Mesenchymal stem cell (in vitro differentiated cells and primary cell): ENCODE measurements around the gene RBM5.

Experiments used
- DNase-seq: peaks from one replicate; pipeline ENCODE4 v3.0.0-alpha.2; 2013
- H2AFZ ChIP-seq: one replicate; pipeline ENCODE4 v1.6.1; 2013; ENCODE audit warnings: low read depth, mild to moderate bottlenecking, control low read depth, inconsistent platforms, low read length, moderate library complexity
- H2AK5ac ChIP-seq: 2 replicates; pipeline ENCODE4 v1.6.1; 2013; ENCODE audit warnings: low read length, moderate library complexity, mild to moderate bottlenecking, inconsistent platforms; ENCODE audit not compliant: severe bottlenecking
- H2BK120ac ChIP-seq: one replicate; pipeline ENCODE4 v1.6.1; 2013; ENCODE audit warnings: low read depth, mild to moderate bottlenecking, inconsistent platforms, low read length, moderate library complexity
- H2BK12ac ChIP-seq, 2 experiments: one replicate each; pipeline ENCODE4 v1.6.1; 2013; ENCODE audit warnings: inconsistent platforms in 2 of 2, low read length in 2 of 2, mild to moderate bottlenecking in 2 of 2, moderate library complexity in 2 of 2, control low read depth in 1 of 2
- H2BK15ac ChIP-seq: one replicate; pipeline ENCODE4 v1.6.1; 2013; ENCODE audit warnings: mild to moderate bottlenecking, low read depth, inconsistent platforms; ENCODE audit not compliant: poor library complexity, severe bottlenecking
- H2BK5ac ChIP-seq: 2 replicates; pipeline ENCODE4 v1.6.1; 2013; ENCODE audit warnings: low read depth, mild to moderate bottlenecking, low read length, control low read depth, inconsistent platforms; ENCODE audit not compliant: poor library complexity, severe bottlenecking
- H3K14ac ChIP-seq, 2 experiments: one replicate each; pipeline ENCODE4 v1.6.1; 2013; ENCODE audit warnings: inconsistent platforms in 2 of 2, low read length in 2 of 2, control low read depth in 1 of 2, mild to moderate bottlenecking in 1 of 2, moderate library complexity in 1 of 2
- H3K18ac ChIP-seq, 2 experiments: one replicate each; pipeline ENCODE4 v1.6.1; 2013; ENCODE audit warnings: inconsistent platforms in 2 of 2, low read length in 2 of 2, control low read depth in 1 of 2, low read depth in 1 of 2, mild to moderate bottlenecking in 1 of 2
- H3K23ac ChIP-seq, 2 experiments: one replicate each; pipeline ENCODE4 v1.6.1; 2013; ENCODE audit warnings: inconsistent platforms in 2 of 2, low read length in 2 of 2, mild to moderate bottlenecking in 2 of 2, moderate library complexity in 2 of 2, control low read depth in 1 of 2
- H3K27ac ChIP-seq: 2 replicates; pipeline ENCODE4 v1.5.1; 2013; ENCODE audit warnings: mild to moderate bottlenecking, moderate library complexity, low read length, control low read depth, inconsistent platforms; ENCODE audit not compliant: poor library complexity, severe bottlenecking
- H3K27me3 ChIP-seq, 2 experiments: 2 replicates each; pipeline versions ENCODE4 v1.6.1 to v1.7.0; 2013; ENCODE audit warnings: low read length in 2 of 2, mild to moderate bottlenecking in 2 of 2, moderate library complexity in 2 of 2, control low read depth in 1 of 2, inconsistent platforms in 1 of 2; ENCODE audit not compliant: control insufficient read depth in 1 of 2, insufficient read depth in 1 of 2
- H3K36me3 ChIP-seq, 2 experiments: 2 replicates each; pipeline versions ENCODE4 v1.6.1 to v1.7.0; 2013; ENCODE audit warnings: low read length in 2 of 2, control low read depth in 1 of 2, inconsistent platforms in 1 of 2, low read depth in 1 of 2, mild to moderate bottlenecking in 1 of 2; ENCODE audit not compliant: insufficient read depth in 2 of 2, control insufficient read depth in 1 of 2
- H3K4ac ChIP-seq, 2 experiments: one replicate each; pipeline ENCODE4 v1.6.1; 2013; ENCODE audit warnings: inconsistent platforms in 2 of 2, low read length in 2 of 2, mild to moderate bottlenecking in 2 of 2, moderate library complexity in 2 of 2, control low read depth in 1 of 2, low read depth in 1 of 2
- H3K4me1 ChIP-seq: 2 replicates; pipeline ENCODE4 v1.6.1; 2013; ENCODE audit warnings: low read depth, low read length, control low read depth; ENCODE audit not compliant: control insufficient read depth, insufficient read depth
- H3K4me2 ChIP-seq: 2 replicates; pipeline ENCODE4 v1.6.1; 2013; ENCODE audit warnings: low read length, mild to moderate bottlenecking, inconsistent platforms; ENCODE audit not compliant: poor library complexity, severe bottlenecking
- H3K4me3 ChIP-seq, 2 experiments: 2 replicates each; pipeline versions ENCODE4 v1.5.1 to v1.7.0; 2013; ENCODE audit warnings: low read length in 2 of 2, mild to moderate bottlenecking in 2 of 2, control low read depth in 1 of 2, low read depth in 1 of 2; ENCODE audit not compliant: insufficient read depth in 1 of 2
- H3K79me1 ChIP-seq: replicated peaks from 2 replicates; pipeline ENCODE4 v1.6.1; 2013; ENCODE audit warnings: mild to moderate bottlenecking, control low read depth, low read length, inconsistent platforms; ENCODE audit not compliant: poor library complexity, severe bottlenecking
- H3K9ac ChIP-seq: 2 replicates; pipeline ENCODE4 v1.7.0; 2013; ENCODE audit warnings: mild to moderate bottlenecking, low read length, moderate library complexity
- H3K9me3 ChIP-seq: 2 replicates; pipeline ENCODE4 v1.7.0; 2013; ENCODE audit warnings: mild to moderate bottlenecking, low read length; ENCODE audit not compliant: control insufficient read depth
- H4K8ac ChIP-seq: one replicate; pipeline ENCODE4 v1.6.1; 2013; ENCODE audit warnings: inconsistent platforms, mild to moderate bottlenecking, low read length, moderate library complexity
- H4K91ac ChIP-seq: one replicate; pipeline ENCODE4 v1.6.1; 2013; ENCODE audit warnings: mild to moderate bottlenecking, low read length, inconsistent platforms
- WGBS: methylation state at CpG from one replicate; pipeline ENCODE4 v1.1.7; 2013; ENCODE audit warnings: mixed read lengths; 5-methylcytosine and 5-hydroxymethylcytosine counted together

Gene RBM5

GRCh38 chr3:50150404-50150750 is 61.7 kb downstream of the RBM5 start:
- 76% methylated on average over 1 of the region's 1 CpG for WGBS

GRCh38 chr3:50150863-50151686 is 62.4 kb downstream of the RBM5 start:
- peak overlapping the region; percentile 23 to 32 for H2BK12ac ChIP-seq
- H3K27ac ChIP-seq: no peak overlapping the region
- peak overlapping the region; percentile 7 for H2BK15ac ChIP-seq
- H2AFZ ChIP-seq: no peak overlapping the region
- H3K4me1 ChIP-seq: peaks cover 16% of the 10 kb centered on the region
- H3K79me1 ChIP-seq: peaks cover under 1% of the 10 kb centered on the region
- H3K14ac ChIP-seq: peak overlapping the region in 1 of 2 experiments; percentile 23
- peak overlapping the region; percentile 16 to 29 for H3K18ac ChIP-seq
- DNase-seq: no peak
- peaks cover 20 to 60% of the 10 kb centered on the region in 2 experiments for H3K27me3 ChIP-seq
- no peaks in the 10 kb centered on the region for H3K36me3 ChIP-seq
- H3K4me3 ChIP-seq: no peak overlapping the region
- H3K4me2 ChIP-seq: no peak overlapping the region
- H2BK120ac ChIP-seq: peak overlapping the region; percentile 0
- no peak overlapping the region for H3K23ac ChIP-seq
- no peak overlapping the region for H3K9ac ChIP-seq
- H2BK5ac ChIP-seq: no peak overlapping the region
- peak overlapping the region; percentile 12 to 85 for H3K4ac ChIP-seq
- WGBS: 67% methylated on average over 8 of the region's 18 CpGs
- no peaks in the 10 kb centered on the region for H3K9me3 ChIP-seq
- H2AK5ac ChIP-seq: no peak overlapping the region
- peak overlapping the region; percentile 83 for H4K91ac ChIP-seq
- H4K8ac ChIP-seq: no peak overlapping the region

More at GRCh38 chr3:50150404-50150750, 61.7 kb downstream of the RBM5 start:
- Histone ChIP-seq H3K18ac (peak overlapping the region; percentile 4 to 9), H3K9me3 (no peaks in the 10 kb centered on the region), H2AK5ac (no peak overlapping the region), H3K27ac (no peak overlapping the region), H2BK5ac (no peak overlapping the region), H3K27me3 (peaks cover 14 to 53% of the 10 kb centered on the region in 2 experiments), H3K4me2 (no peak overlapping the region), H2BK120ac (peak overlapping the region; percentile 0), H4K8ac (peak overlapping the region; percentile 83), H2BK15ac (no peak overlapping the region), H3K4me1 (peaks cover 9% of the 10 kb centered on the region), H3K4ac (peak overlapping the region in 1 of 2 experiments; percentile 12), H3K23ac (no peak overlapping the region), H3K79me1 (no peaks in the 10 kb centered on the region), H2AFZ (no peak overlapping the region), H4K91ac (peak overlapping the region; percentile 78), H3K14ac (peak overlapping the region in 1 of 2 experiments; percentile 35), H3K4me3 (no peak overlapping the region), H2BK12ac (peak overlapping the region; percentile 32 to 81), H3K36me3 (no peaks in the 10 kb centered on the region), H3K9ac (no peak overlapping the region)
- no peak for DNase-seq

- Histone ChIP-seq H3K4me1 (peaks cover 21% of the 10 kb centered on the region), H3K9me3 (no peaks in the 10 kb centered on the region), H3K79me1 (peaks cover 3% of the 10 kb centered on the region), H3K27ac (no peak overlapping the region), H3K27me3 (peaks cover 27 to 60% of the 10 kb centered on the region in 2 experiments), H3K18ac (peak overlapping the region; percentile 29 to 30), H4K8ac (peak overlapping the region; percentile 31), H3K23ac (no peak overlapping the region), H3K9ac (no peak overlapping the region), H4K91ac (peak overlapping the region; percentile 83), H3K4me3 (no peak overlapping the region), H2BK5ac (no peak overlapping the region), H2AFZ (no peak overlapping the region), H3K14ac (no peak overlapping the region), H2BK12ac (peak overlapping the region; percentile 32 to 49), H3K36me3 (no peaks in the 10 kb centered on the region), H2AK5ac (no peak overlapping the region), H2BK120ac (peak overlapping the region; percentile 24), H3K4me2 (no peak overlapping the region), H2BK15ac (no peak overlapping the region), H3K4ac (peak overlapping the region in 1 of 2 experiments; percentile 85)
- DNase-seq: no peak
- WGBS: 88% methylated on average over 5 of the region's 5 CpGs
Observed at GRCh38 chr3:50151728-50152127, 63.0 kb downstream of the RBM5 start.

- peak overlapping the region in 1 of 2 experiments; percentile 9 for H3K18ac ChIP-seq
- H3K79me1 ChIP-seq: peaks cover 3% of the 10 kb centered on the region
- no peak overlapping the region for H4K8ac ChIP-seq
- WGBS: 62% methylated on average over 9 of the region's 9 CpGs
- peaks cover 37 to 54% of the 10 kb centered on the region in 2 experiments for H3K27me3 ChIP-seq
- H3K36me3 ChIP-seq: no peaks in the 10 kb centered on the region
- peak overlapping the region in 1 of 2 experiments; percentile 37 for H2BK12ac ChIP-seq
- H3K4me3 ChIP-seq: no peak overlapping the region
- no peak overlapping the region for H3K23ac ChIP-seq
- H3K9ac ChIP-seq: no peak overlapping the region
- no peak overlapping the region for H3K4me2 ChIP-seq
- no peaks in the 10 kb centered on the region for H3K9me3 ChIP-seq
- H2BK5ac ChIP-seq: no peak overlapping the region
- no peak overlapping the region for H2AFZ ChIP-seq
- peak overlapping the region; percentile 30 for H2BK15ac ChIP-seq
- H3K4me1 ChIP-seq: peaks cover 36% of the 10 kb centered on the region
- no peak overlapping the region for H3K4ac ChIP-seq
- no peak for DNase-seq
- H4K91ac ChIP-seq: peak overlapping the region; percentile 29
- H3K14ac ChIP-seq: peak overlapping the region in 1 of 2 experiments; percentile 84
- no peak overlapping the region for H2AK5ac ChIP-seq
- H3K27ac ChIP-seq: no peak overlapping the region
- no peak overlapping the region for H2BK120ac ChIP-seq
Observed at GRCh38 chr3:50153782-50154475, 65.2 kb downstream of the RBM5 start.
